HepG2 (cell line): ENCODE results near the gene VASN. TPM values are rescaled to one million over a fixed set of nuclear protein-coding genes. Genes with fewer than 3 reads are reported as not detected.

Experiments
- BCL3 ChIP-seq: sonication (generic); formaldehyde crosslinking; IDR thresholded peaks from 2 replicates; pipeline ENCODE4 v1.5.1; 2020; ENCODE audit warnings: mild to moderate bottlenecking, missing genetic modification reagents, moderate library complexity
- ESRRA ChIP-seq: sonication (generic); formaldehyde crosslinking; IDR thresholded peaks from 2 replicates; pipeline ENCODE4 v1.5.1; 2020; ENCODE audit warnings: mild to moderate bottlenecking, low read depth, missing genetic modification reagents
- FOXM1 ChIP-seq: sonication (generic); formaldehyde crosslinking; IDR thresholded peaks from 2 replicates; pipeline ENCODE4 v1.5.0; 2020; ENCODE audit warnings: missing genetic modification reagents
- HNF4G ChIP-seq, 2 experiments: sonication (generic) in 1 of 2; formaldehyde crosslinking in 1 of 2; IDR thresholded peaks; 2 replicates each; pipeline versions ENCODE4 v1.4.0 to v1.6.1; 2011 to 2020; ENCODE audit warnings: borderline replicate concordance in 2 of 2, low read depth in 2 of 2, mild to moderate bottlenecking in 2 of 2, low read length in 1 of 2, missing genetic modification reagents in 1 of 2, moderate library complexity in 1 of 2
- HOXA5 ChIP-seq: sonication (generic); formaldehyde crosslinking; IDR thresholded peaks from 2 replicates; pipeline ENCODE4 v1.4.0; 2020; ENCODE audit warnings: missing genetic modification reagents
- JARID2 ChIP-seq: sonication (generic); formaldehyde crosslinking; IDR thresholded peaks from 2 replicates; pipeline ENCODE4 v1.8.1; 2023; ENCODE audit warnings: missing genetic modification reagents, inconsistent platforms; ENCODE audit not compliant: insufficient replicate concordance
- KDM5A ChIP-seq: fragments of 200-600 bp; sonication (generic); IDR thresholded peaks from 2 replicates; pipeline ENCODE4 v1.7.0; 2018; ENCODE audit warnings: antibody characterized with exemption, mild to moderate bottlenecking, low read length, borderline replicate concordance
- MAX ChIP-seq: IDR thresholded peaks from 2 replicates; pipeline ENCODE4 v1.6.1; 2012; ENCODE audit warnings: inconsistent platforms
- NFIC ChIP-seq: IDR thresholded peaks from 2 replicates; pipeline ENCODE4 v1.6.1; 2012; ENCODE audit warnings: mild to moderate bottlenecking, low read length, inconsistent platforms
- NKX3-1 ChIP-seq: sonication (generic); formaldehyde crosslinking; IDR thresholded peaks from 2 replicates; pipeline ENCODE4 v1.5.0; 2020; ENCODE audit warnings: missing genetic modification reagents
- PAF1 ChIP-seq: IDR thresholded peaks from 2 replicates; pipeline ENCODE4 v1.6.1; 2016; ENCODE audit warnings: missing genetic modification reagents, missing compliant biosample characterization
- PHF8 ChIP-seq: sonication (generic); formaldehyde crosslinking; IDR thresholded peaks from 2 replicates; pipeline ENCODE4 v1.5.0; 2020; ENCODE audit warnings: missing genetic modification reagents
- RFX1 ChIP-seq: fragments of 450-650 bp; IDR thresholded peaks from 2 replicates; pipeline ENCODE4 v1.6.1; 2017
- THAP7 ChIP-seq: sonication (generic); formaldehyde crosslinking; IDR thresholded peaks from 2 replicates; pipeline ENCODE4 v1.8.1; 2023; ENCODE audit warnings: mild to moderate bottlenecking, missing genetic modification reagents
- XRCC5 ChIP-seq: fragments of 200-400 bp; formaldehyde crosslinking; optimal IDR thresholded peaks from 2 replicates; pipeline ENCODE3; 2017; ENCODE audit warnings: mild to moderate bottlenecking, low read length
- ZBTB21 ChIP-seq: sonication (generic); formaldehyde crosslinking; IDR thresholded peaks from 2 replicates; pipeline ENCODE4 v1.4.0; 2020; ENCODE audit warnings: missing genetic modification reagents
- ZNF326 ChIP-seq: sonication (generic); formaldehyde crosslinking; IDR thresholded peaks from 2 replicates; pipeline ENCODE4 v1.4.0; 2020; ENCODE audit warnings: missing genetic modification reagents, borderline replicate concordance
- ZNF501 ChIP-seq: sonication (generic); formaldehyde crosslinking; IDR thresholded peaks from 2 replicates; pipeline ENCODE4 v1.5.1; 2020; ENCODE audit warnings: mild to moderate bottlenecking, moderate library complexity, missing genetic modification reagents
- ZNF614 ChIP-seq: IDR thresholded peaks from 2 replicates; pipeline ENCODE4 v1.6.1; 2018; ENCODE audit warnings: missing biosample characterization, missing genetic modification reagents, inconsistent platforms, borderline replicate concordance
- ZNF691 ChIP-seq: sonication (generic); formaldehyde crosslinking; IDR thresholded peaks from 2 replicates; pipeline ENCODE4 v1.4.0; 2020; ENCODE audit warnings: missing genetic modification reagents, low read depth, mild to moderate bottlenecking, borderline replicate concordance
- ZNF761 ChIP-seq: sonication (generic); formaldehyde crosslinking; conservative IDR thresholded peaks from 2 replicates; pipeline ENCODE4 v1.4.0; 2020; ENCODE audit warnings: mild to moderate bottlenecking, missing genetic modification reagents
- ZNF878 ChIP-seq: sonication (generic); formaldehyde crosslinking; IDR thresholded peaks from 2 replicates; pipeline ENCODE4 v1.8.1; 2023; ENCODE audit warnings: mild to moderate bottlenecking, missing genetic modification reagents, moderate library complexity
- ZNF891 ChIP-seq: sonication (generic); formaldehyde crosslinking; IDR thresholded peaks from 2 replicates; pipeline ENCODE4 v1.5.0; 2020; ENCODE audit warnings: mild to moderate bottlenecking, missing genetic modification reagents
- polyA plus RNA-seq, 8 experiments: library from polyadenylated mRNA; depleted of rRNA in 3 of 8; stranded (reverse) in 7 of 8; unstranded in 1 of 8; fragments of >200 nt; fragmentation: Illumina TruSeq in 4 of 8; extraction: Trizol in 4 of 8; gene quantifications; 2 replicates each; pipeline versions ENCODE4 v1.2.1 to v1.2.3, GENCODE V29; 2011 to 2016; ENCODE audit warnings: low read depth in 4 of 8, missing spikeins in 1 of 8, mixed read lengths in 1 of 8; ENCODE audit not compliant: insufficient read depth in 1 of 8
- total RNA-seq, 5 experiments: library from RNA; depleted of rRNA; stranded (reverse); fragments of >200 nt; fragmentation: Illumina TruSeq; extraction: Trizol; gene quantifications; 2 replicates each; pipeline ENCODE4 v1.2.3, GENCODE V29; 2016; ENCODE audit warnings: low read depth in 1 of 5
- TF ChIP-seq, protein P1 (sequence below): sonication (generic); formaldehyde crosslinking; IDR thresholded peaks from 2 replicates; pipeline ENCODE4 v1.8.0; 2022; ENCODE audit warnings: missing genetic modification reagents, mild to moderate bottlenecking, inconsistent platforms, borderline replicate concordance

VASN gene
- total and polyA plus RNA-seq, 2 of the 13 experiments (the other 11 are each of a cell fraction or from before 2014, with no cell fraction given) = 8.4 to 18.2 TPM

DNA sequence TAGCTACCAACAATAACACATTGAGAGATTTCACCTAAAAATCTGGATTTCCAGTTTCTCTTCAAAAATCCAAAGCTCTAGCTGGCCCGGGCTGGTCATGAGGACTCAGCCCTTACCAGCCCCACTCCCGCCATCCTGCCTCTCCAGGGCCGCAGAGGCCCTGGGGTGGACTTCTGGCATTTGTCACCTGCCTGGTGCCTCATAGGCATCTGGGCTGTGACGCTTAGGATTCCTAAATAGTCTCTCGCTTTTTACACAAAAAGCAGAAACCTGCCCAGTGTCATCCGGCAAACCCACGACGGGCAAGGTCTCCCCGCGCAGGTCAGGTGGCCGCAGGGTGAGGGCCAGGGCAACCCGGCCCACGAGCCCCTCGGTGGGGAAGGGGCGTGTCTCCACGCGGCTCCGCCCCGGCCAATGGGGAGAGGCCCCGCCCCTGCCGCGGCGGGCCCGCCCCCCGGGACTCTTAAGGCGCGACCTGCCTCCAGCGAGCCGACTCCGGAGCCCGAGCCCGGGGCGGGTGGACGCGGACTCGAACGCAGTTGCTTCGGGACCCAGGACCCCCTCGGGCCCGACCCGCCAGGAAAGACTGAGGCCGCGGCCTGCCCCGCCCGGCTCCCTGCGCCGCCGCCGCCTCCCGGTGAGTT is at the start of gene VASN (continued):
- TF ChIP-seq PHF8 = peak; percentile 77
- TF ChIP-seq BCL3 = no peak
- TF ChIP-seq ZNF691 (CRISPR knock-in tag) = peak; percentile 22; the same call in 1 of the 2 replicates
- TF ChIP-seq PAF1 = no peak
- TF ChIP-seq KDM5A = no peak
- 0 out of 2 replicates have a peak, but pooled peaks have one; percentile 21 for TF ChIP-seq ZNF878 (CRISPR knock-in tag)
- TF ChIP-seq HNF4G (IDR thresholded peaks at IDR 0.05; ENCODE audit: borderline replicate concordance, low read depth, low read length) = no peak
- TF ChIP-seq HNF4G (CRISPR knock-in tag; IDR thresholded peaks at IDR 0.05; ENCODE audit: borderline replicate concordance, low read depth) = 0 out of 2 replicates have a peak, but pooled peaks have one; percentile 28
- no peak for TF ChIP-seq ZNF326 (CRISPR knock-in tag)
- TF ChIP-seq JARID2 (CRISPR knock-in tag) = no peak
- TF ChIP-seq FOXM1 = no peak
- TF ChIP-seq, protein P1, sequence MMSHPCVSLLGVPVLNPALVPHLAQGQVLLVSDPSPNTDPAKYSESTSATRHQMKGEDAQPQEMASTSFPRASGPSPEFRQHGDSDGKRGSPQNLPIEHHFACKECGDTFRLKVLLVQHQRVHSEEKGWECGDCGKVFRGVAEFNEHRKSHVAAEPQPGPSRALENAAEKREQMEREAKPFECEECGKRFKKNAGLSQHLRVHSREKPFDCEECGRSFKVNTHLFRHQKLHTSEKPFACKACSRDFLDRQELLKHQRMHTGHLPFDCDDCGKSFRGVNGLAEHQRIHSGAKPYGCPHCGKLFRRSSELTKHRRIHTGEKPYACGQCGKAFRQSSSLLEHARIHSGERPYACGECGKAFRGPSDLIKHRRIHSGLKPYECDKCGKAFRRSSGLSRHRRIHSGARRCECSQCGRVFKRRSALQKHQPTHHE (CRISPR knock-in tag) = 0 out of 2 replicates have a peak, but pooled peaks have one; percentile 53
- TF ChIP-seq RFX1 = no peak
- TF ChIP-seq MAX = peak; percentile 41; the same call in 1 of the 2 replicates
- no peak for TF ChIP-seq XRCC5
- no peak for TF ChIP-seq THAP7 (CRISPR knock-in tag)
- no peak; the same call in 1 of the 2 replicates for TF ChIP-seq ZNF501 (CRISPR knock-in tag)
- 0 out of 2 replicates have a peak, but pooled peaks have one; percentile 56 for TF ChIP-seq ZNF761 (CRISPR knock-in tag)
- TF ChIP-seq ESRRA = 0 out of 2 replicates have a peak, but pooled peaks have one; percentile 21
- TF ChIP-seq ZNF614 (CRISPR knock-in tag) = peak; percentile 16; the same call in 1 of the 2 replicates
- TF ChIP-seq HOXA5 (CRISPR knock-in tag) = peak; percentile 84; the same call in 1 of the 2 replicates
- 0 out of 2 replicates have a peak, but pooled peaks have one; percentile 73 for TF ChIP-seq NKX3-1
- TF ChIP-seq ZBTB21 (CRISPR knock-in tag) = no peak
- no peak for TF ChIP-seq NFIC
- peak; percentile 73; the same call in 1 of the 2 replicates for TF ChIP-seq ZNF891 (CRISPR knock-in tag)
